ENCODE data around the gene NGLY1.

Gene NGLY1

DNA sequence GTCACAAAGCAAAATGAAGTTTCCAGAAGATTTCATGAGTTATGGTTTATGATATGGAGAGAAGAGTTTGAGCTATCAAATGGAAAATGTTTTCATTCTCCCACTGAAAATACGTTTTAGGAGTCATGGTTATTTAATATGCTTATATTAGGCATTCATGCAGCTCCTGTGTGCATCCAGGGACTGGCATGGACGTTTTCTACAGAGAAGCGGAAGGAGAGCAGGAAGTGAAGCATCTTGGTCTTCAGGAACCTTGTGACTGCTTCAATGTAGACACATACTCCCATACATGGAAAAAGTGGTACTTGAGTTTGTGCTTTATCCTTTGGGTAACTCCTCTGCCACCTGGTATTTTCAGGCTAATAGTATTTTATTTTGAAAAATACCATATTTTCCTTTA is 75.2 kb downstream of the NGLY1 start:
- DNase-seq (ENCODE audit: low spot score) = no peak

GRCh38 chr3:25707268-25707926 is 75.8 kb downstream of the NGLY1 start:
- DNase-seq (ENCODE audit: low spot score) = no peak

DNA sequence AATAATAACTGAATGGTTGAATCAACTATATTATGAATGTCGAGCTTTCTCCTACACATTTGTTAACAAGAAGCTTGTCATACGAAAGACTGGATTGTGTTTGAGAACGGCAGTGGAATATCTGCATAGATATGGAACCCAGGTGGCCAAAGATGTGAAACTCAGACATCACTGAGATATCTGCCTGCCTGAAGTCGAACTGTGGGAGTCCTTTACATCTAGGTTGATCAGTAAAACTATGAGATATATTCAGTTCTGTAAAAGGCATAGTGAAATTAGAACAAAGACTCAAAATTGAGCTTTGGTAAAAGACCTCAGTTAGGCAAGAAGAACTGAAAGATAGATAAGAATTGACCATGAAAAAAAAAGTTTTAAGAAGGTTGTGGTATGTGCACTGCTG is 77.0 kb downstream of the NGLY1 start:
- DNase-seq (ENCODE audit: low spot score) = no peak

- DNase-seq (ENCODE audit: low spot score) = no peak
Observed at GRCh38 chr3:25697553-25697952, 85.7 kb downstream of the NGLY1 start.

DNA sequence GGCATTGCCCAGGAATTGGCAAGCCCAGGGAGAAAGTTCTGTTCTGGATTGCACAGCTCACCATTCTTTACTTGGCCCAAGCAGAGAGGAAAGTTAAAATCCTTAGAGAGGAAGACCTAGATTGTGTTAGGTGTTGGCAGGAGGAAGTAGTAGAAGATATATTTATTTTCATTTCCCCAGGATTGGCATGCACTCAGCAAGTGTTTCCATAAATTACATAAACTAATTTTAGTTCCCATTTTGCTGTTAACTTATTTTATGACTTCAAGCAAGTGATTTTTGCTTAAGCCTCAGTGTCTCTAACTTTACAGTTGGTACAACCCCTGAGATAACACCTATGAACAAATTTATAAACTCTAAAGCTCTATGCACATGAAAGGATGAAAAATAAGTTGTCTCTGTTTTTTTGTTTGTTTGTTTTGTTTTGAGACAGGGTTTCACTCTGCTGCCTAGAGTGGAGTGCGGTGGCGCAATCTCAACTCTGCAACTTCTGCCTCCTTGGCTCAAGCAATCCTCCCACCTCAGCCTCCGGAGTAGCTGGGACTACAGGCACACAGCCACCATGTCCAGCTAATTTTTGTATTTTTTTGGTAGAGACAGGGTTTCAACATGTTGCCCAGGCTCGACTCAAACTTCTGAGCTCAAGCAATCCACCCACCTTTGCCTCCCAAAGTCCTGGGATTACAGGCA is 87.4 kb downstream of the NGLY1 start:
- no peak for DNase-seq (ENCODE audit: low spot score)

DNA sequence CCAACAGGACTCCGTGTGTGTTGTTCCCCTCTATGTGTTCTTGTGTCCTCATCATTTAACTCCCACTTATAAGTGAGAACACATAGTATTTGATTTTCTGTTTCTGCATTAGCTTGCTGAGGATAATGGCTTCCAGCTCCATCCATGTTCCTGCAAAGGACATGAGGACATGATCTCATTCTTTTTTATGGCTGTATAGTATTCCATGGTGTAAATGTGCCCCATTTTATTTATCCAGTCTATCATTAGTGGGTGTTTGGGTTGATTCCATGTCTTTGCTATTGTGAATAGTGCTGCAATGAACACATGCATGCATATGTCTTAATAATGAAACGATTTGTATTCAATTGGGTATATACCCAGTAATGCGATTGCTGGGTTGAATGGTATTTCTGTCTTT is 90.0 kb downstream of the NGLY1 start:
- DNase-seq (ENCODE audit: low spot score) = no peak

- DNase-seq (ENCODE audit: low spot score) = no peak
Observed at GRCh38 chr3:25692341-25692740, 90.9 kb downstream of the NGLY1 start.

GRCh38 chr3:25690768-25691533 is 92.3 kb downstream of the NGLY1 start:
- no peak for DNase-seq (ENCODE audit: low spot score)

- DNase-seq (ENCODE audit: low spot score) = no peak
Observed at GRCh38 chr3:25689226-25689625, 94.0 kb downstream of the NGLY1 start.

- DNase-seq (ENCODE audit: low spot score) = no peak
Observed at GRCh38 chr3:25687742-25688141, 95.5 kb downstream of the NGLY1 start.

- no peak for DNase-seq (ENCODE audit: low spot score)
Observed at GRCh38 chr3:25686766-25687165, 96.5 kb downstream of the NGLY1 start.

DNA sequence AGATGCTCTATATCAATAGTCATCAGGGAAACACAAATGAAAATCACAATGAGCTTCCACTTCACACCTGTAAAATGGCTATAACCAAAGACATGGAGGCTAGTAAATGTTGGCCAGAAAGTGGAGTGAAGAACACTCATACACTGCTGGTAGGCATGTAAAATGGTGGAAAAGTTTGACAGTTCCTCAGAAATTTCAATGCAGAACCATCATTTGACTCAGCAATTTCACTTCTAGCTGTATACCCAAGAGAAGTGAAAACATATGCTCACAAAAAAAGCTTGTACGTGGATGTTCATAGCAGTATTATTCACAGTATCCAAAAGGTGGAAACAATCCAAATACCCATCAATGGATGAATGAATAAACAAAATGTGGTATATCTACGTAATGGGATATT is 99.4 kb downstream of the NGLY1 start:
- no peak for DNase-seq (ENCODE audit: low spot score)

DNA sequence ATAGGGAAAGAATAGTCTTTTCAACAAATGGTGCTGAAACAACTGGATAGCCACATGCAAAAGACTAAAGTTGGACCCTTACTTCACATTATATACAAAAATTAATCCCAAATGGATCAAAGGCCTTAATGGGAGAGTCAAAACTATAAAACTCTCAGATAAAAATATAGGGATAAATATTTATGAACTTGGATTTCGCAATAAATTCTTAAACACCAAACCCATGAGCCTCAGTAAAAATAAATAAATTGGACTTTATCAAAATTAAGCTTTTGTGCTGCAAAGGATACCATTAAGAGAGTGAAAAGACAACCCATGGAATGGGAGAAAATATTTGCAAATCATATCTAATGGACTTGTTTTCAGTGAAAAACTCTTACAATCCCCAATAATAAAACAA is 99.8 kb downstream of the NGLY1 start:
- DNase-seq (ENCODE audit: low spot score) = no peak

DNA sequence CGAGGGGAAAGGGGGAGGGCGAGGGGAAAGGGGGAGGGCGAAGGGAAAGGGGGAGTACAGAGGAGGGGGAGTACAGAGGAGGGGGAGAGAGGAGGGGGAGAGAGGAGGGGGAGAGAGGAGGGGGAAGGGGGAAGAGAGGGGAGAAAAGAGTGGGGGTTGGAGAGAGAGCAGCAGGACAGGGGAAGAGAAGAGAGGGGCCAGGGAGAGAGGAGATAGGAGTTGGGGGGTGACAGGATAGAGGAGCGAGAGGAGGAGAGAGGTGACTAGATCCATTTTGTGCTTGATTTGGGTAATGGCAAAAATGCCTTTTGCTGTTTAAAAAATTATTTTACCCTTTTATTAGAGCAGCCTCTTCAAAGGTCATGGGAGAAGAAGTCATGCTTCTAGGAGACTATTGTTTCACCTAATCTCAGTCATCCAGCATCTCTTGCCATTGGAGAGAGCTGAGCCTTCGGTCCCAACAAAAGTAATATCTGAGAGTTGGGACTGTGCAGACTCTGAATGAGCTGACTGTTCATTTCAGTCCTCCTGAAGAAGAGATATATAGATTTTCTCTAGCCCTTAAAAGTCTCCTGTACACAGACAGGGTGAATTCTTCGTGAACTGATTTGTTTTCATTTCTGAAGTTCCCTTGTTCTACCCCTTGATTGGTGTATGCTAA is 103.5 kb downstream of the NGLY1 start:
- DNase-seq (ENCODE audit: low spot score) = no peak

DNA sequence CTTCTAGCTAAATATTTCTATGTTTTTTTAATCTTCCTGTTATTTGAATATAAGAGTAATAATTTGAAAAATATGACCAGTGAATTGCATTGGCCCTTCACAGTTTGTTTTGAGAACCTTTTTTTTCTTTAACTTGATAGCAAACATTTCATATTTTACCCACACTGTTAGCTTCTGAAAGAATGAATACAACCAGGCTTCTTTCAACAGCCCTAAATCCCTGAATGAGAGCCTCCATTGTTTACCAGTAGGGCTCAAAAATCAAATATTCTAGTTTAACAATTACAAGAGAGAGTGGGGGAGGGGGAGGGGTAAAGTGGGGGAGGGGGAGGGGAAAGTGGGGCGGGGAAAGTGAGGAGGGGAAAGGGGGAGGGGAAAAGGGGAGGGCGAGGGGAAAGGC is 104.1 kb downstream of the NGLY1 start:
- no peak for DNase-seq (ENCODE audit: low spot score)

GRCh38 chr3:25678581-25678980 is 104.7 kb downstream of the NGLY1 start:
- DNase-seq (ENCODE audit: low spot score) = no peak

GRCh38 chr3:25677121-25677520 is 106.1 kb downstream of the NGLY1 start:
- no peak for DNase-seq (ENCODE audit: low spot score)

GRCh38 chr3:25674670-25675069 is 108.6 kb downstream of the NGLY1 start:
- no peak for DNase-seq (ENCODE audit: low spot score)

DNA sequence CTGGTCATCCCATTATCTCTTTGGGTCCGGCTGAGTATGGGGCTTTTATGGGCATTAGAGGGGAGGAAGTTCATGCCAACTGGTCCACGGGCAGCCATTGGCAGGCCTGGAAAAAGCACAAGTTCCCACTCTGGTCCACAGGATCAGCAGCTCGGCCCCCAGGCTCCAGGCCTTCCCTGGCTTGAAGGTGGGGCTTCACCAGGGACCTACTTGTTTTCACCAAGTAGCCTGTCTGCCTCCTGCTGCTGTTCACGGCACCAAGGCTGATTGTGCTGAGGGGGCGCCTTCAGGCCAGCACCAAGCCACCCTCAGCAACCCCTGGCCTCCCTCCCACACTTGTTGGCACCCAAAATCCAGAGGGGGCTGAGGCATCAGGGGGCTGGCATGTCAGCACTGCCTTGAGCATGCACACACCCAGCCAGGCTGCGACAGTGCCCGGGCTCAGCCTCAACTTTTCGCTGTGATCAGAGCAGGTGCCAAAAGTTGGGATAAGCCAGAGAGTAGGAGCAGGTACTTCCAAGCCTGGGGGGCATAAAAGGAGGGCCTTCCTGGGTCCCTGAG is 109.4 kb downstream of the NGLY1 start:
- no peak for DNase-seq (ENCODE audit: low spot score)
